Nephron progenitor cell (in vitro differentiated cells): Measurements from ENCODE around the gene UBE2J2.

Source experiments
- DNase-seq: peaks from one replicate; pipeline ENCODE4 v3.0.0; 2021
- H3K27ac Mint-ChIP-seq: 2 replicates; pipeline ENCODE4 v1.8.0; 2021; ENCODE audit warnings: mild to moderate bottlenecking, moderate library complexity, mixed read lengths
- H3K27me3 Mint-ChIP-seq: 2 replicates; pipeline ENCODE4 v1.8.0; 2021; ENCODE audit warnings: mild to moderate bottlenecking, low read depth, mixed read lengths; ENCODE audit not compliant: poor library complexity
- H3K36me3 Mint-ChIP-seq: 2 replicates; pipeline ENCODE4 v1.8.0; 2021; ENCODE audit warnings: low read depth, mixed read lengths
- H3K4me1 Mint-ChIP-seq: 2 replicates; pipeline ENCODE4 v1.8.0; 2021; ENCODE audit warnings: mixed read lengths
- H3K4me3 Mint-ChIP-seq: 2 replicates; pipeline ENCODE4 v1.8.0; 2021; ENCODE audit warnings: mild to moderate bottlenecking, moderate library complexity, mixed read lengths
- H3K9me3 Mint-ChIP-seq: 2 replicates; pipeline ENCODE4 v1.8.0; 2021; ENCODE audit warnings: mild to moderate bottlenecking, moderate library complexity, mixed read lengths
- TF ChIP-seq, protein P1 (sequence below): fragments of 200-600 bp; sonication (generic); IDR thresholded peaks from 2 replicates; pipeline ENCODE4 v1.5.0; 2021; ENCODE audit warnings: antibody characterized with exemption

Gene UBE2J2

DNA sequence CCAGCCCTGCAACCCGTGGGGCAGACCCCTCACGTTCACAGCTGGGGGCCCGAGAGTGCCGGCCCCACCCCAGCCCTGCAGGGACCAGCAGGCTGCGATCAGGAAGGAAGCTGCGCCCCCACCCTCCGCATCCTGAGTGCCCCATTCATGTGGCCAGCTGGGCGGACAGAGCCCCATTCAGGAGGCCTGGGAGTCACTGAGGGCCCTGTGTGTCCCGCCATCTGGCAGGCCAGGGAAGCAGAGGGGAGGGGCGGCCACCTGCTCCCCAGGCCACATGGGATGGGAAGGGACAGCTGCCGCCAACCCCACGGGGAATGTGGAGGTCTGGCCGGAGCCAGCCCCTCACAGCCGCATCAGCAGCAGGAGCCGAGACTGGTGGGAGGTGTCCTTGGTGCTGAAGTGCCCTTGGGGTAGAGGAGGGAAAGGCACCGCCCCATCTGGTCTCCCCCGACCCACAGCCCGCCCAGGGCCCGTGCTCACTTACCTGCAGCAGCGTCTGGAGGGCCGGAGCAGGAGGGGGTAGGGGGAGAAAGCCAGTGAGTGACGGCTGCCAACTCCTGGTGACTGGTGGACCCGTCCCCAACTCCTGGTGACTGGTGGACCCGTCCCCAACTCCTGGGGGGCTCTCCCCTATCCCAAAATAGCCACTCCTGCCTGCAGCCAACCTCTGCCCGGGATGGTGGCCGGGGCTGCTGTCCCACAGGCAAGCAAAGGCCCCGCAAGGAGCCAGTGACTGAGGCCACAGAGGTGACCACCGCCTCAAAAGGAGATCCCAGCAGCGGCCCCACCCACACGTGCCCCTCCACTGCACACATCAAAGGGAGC lies 25.4 kb upstream of the UBE2J2 start:
- H3K27ac Mint-ChIP-seq: no peak overlapping the region
- no peaks in the 10 kb centered on the region for H3K4me1 Mint-ChIP-seq
- peaks cover 3% of the 10 kb centered on the region for H3K27me3 Mint-ChIP-seq
- H3K36me3 Mint-ChIP-seq: no peaks in the 10 kb centered on the region
- DNase-seq: peak; percentile 82
- no peak overlapping the region for H3K4me3 Mint-ChIP-seq
- no peaks in the 10 kb centered on the region for H3K9me3 Mint-ChIP-seq
- TF ChIP-seq, protein P1, sequence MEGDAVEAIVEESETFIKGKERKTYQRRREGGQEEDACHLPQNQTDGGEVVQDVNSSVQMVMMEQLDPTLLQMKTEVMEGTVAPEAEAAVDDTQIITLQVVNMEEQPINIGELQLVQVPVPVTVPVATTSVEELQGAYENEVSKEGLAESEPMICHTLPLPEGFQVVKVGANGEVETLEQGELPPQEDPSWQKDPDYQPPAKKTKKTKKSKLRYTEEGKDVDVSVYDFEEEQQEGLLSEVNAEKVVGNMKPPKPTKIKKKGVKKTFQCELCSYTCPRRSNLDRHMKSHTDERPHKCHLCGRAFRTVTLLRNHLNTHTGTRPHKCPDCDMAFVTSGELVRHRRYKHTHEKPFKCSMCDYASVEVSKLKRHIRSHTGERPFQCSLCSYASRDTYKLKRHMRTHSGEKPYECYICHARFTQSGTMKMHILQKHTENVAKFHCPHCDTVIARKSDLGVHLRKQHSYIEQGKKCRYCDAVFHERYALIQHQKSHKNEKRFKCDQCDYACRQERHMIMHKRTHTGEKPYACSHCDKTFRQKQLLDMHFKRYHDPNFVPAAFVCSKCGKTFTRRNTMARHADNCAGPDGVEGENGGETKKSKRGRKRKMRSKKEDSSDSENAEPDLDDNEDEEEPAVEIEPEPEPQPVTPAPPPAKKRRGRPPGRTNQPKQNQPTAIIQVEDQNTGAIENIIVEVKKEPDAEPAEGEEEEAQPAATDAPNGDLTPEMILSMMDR: no peak

DNA sequence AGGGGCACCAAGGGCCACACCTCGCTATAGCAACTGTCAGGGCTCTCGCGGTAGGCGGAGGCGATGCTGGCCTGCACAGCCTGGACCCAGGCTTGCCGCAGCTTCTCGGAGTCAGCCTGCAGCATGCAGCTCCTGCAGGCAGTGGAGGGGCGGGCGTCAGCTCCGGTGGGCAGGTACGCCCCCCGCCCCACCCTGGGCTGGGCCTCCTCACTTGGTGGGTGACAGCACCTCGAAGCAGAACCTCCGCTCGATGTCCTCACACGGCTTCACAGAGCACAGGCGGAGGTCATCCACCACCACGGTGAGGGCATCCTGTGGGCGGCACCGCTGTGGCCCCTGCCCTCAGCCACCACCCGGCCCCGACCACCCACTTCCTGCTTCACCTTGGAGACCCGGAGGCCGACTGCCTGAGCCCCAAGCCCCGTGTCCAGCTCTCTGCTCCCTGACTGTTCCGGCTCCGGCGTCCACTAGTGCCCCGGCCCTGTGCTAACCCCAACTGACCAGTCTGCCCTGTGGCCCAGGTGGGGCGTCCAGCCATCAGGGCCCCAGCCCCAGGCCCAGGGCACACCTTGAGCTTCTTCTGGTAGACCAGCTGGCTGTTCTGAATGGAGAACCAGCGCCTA lies 24.3 kb upstream of the UBE2J2 start:
- no peaks in the 10 kb centered on the region for H3K9me3 Mint-ChIP-seq
- no peak overlapping the region for H3K27ac Mint-ChIP-seq

GRCh38 chr1:1296070-1297061 lies 22.7 kb upstream of the UBE2J2 start:
- DNase-seq: no peak
- Mint-ChIP-seq H3K36me3 (no peaks in the 10 kb centered on the region), H3K4me1 (peaks cover 5% of the 10 kb centered on the region), H3K4me3 (no peak overlapping the region), H3K9me3 (no peaks in the 10 kb centered on the region), H3K27me3 (peaks cover 3% of the 10 kb centered on the region), H3K27ac (no peak overlapping the region)
- TF ChIP-seq, protein P1: no peak

More for the DNA sequence above, 24.3 kb upstream of the UBE2J2 start:
- H3K36me3 Mint-ChIP-seq: no peaks in the 10 kb centered on the region
- DNase-seq: no peak
- H3K4me1 Mint-ChIP-seq: no peaks in the 10 kb centered on the region
- H3K27me3 Mint-ChIP-seq: peaks cover 3% of the 10 kb centered on the region
- TF ChIP-seq, protein P1: no peak
- H3K4me3 Mint-ChIP-seq: no peak overlapping the region

DNA sequence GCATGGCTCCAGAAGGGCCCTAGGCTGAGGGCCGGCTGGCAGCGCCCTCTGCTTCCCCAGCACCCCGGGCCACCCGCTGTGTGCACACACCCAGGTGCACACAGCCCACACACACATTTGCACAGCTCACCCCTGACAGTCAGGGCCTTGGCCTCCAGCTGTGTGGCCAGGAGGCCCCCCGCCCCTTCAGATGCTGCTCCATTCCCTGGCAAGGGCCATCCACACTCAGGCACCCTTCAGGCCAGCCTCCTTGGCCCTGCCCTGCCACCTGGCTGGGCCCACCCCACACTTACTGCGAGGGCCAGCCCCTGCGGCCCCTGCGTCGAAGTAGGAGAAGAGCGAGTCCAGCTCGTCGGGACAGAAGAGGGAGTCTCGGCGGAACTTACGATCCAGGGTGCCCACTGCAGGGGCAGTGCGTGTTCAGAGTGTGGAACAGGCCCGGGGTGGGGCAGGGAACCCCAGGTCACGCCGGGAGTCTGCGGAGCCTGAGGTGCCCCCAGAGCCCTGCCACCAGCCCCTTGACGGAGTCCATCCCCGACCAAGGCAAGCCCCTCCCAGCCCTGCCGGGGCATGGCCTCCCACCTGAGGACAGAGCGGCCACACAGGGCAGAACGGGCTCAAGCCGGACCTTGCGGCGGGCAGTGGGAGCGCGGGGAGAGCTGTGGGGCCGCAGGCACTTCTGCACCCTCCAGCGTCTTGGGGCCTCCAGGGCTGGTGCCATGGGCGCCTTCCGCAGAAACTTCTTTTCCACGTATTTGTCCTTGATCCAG lies 21.7 kb upstream of the UBE2J2 start:
- Mint-ChIP-seq H3K4me3 (no peak overlapping the region), H3K4me1 (peaks cover 5% of the 10 kb centered on the region), H3K27ac (no peak overlapping the region), H3K27me3 (peaks cover 3% of the 10 kb centered on the region), H3K36me3 (no peaks in the 10 kb centered on the region), H3K9me3 (no peaks in the 10 kb centered on the region)
- TF ChIP-seq, protein P1: no peak
- DNase-seq: no peak

DNA sequence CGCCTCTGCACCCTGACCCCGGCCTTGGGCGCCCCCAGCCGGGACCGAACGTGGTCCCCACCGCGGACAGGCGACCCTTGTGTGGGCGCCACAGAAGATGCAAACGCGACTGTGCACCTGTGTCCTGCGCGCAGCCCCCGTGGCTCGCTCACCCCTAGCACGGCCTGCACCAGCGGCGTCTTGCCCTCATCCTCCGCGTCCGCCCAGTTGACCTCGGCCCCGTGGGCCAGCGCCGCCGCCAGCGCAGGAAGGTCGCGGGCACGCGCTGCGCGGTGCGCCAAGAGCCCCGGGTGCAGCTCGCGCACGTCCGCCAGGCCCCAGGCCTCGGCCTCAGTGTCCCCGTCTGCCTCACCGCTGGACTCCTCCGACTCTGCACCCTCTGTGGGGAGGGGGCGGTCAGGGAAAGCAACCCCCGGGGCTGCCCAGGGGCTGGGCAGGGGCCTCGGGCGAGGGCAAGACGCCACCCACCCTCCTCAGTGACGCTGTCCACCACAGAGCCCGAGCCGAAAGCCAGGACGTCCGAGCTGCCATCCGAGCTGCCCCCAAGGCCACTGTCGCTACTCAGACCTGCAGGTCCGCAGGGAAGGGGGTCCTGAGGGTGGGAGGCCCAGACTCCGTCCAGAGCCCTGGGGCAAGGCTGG lies 20.7 kb upstream of the UBE2J2 start:
- no peaks in the 10 kb centered on the region for H3K9me3 Mint-ChIP-seq
- TF ChIP-seq, protein P1: no peak
- H3K27ac Mint-ChIP-seq: no peak overlapping the region
- no peak for DNase-seq
- H3K4me3 Mint-ChIP-seq: no peak overlapping the region
- H3K36me3 Mint-ChIP-seq: no peaks in the 10 kb centered on the region
- H3K27me3 Mint-ChIP-seq: no peaks in the 10 kb centered on the region
- H3K4me1 Mint-ChIP-seq: peaks cover 5% of the 10 kb centered on the region
